SIG-M5 (cell line): ENCODE measurements around the gene NDUFA8.

Experiments used
- DNase-seq: peaks from one replicate; lab custom pipeline; 2025; lab: John Stamatoyannopoulos, UW

NDUFA8 gene

DNA sequence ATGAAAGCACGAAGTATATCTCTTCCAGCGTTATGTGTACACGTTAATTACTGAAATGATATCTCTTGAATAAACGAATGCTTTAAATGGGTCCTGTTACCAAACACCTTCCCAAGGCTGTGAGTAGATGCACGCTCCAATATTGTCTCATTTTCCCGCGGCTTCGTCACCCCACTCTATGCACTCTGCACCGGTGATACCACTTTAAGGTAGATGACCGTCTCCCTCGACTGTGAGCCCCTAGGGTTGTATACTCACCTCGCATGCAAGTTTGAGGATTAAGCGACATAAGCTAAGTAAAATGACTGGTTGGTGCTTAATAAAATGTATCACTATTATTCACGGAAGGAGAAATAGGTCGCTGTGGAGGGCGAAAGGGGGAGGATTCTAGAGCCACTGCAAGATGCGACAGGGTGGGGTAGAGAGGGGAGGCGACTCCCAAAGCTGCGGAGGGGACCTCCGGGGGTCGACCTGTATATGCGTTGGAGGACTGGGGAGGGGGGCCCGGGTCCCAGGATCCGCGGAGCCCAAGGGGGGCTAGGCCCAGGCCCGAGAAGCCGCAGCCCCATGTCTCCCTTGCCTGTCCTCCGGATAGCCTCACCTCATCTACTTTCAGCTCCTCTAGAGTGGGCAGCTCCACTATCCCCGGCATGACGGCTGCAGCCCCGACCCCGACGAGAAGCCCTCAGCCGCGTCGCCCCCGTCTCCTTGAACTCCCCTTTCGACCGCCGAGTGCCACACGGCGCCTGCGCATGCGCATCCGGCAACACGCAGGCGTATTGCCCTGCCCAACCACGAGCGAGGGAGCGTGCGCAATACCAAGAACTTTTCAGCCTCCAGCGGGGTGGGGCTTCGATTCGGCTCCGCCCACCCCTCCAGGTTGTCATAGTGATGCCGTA, at the start of gene NDUFA8, which contains the start of gene MORN5:
NDUFA8 (minus strand) TSS at position 754 of the 899 bp plus-strand sequence; CDS start at position 652, 102 bp downstream.
MORN5 (plus strand) TSS at position 883 of the 899 bp plus-strand sequence. CDS start 65 bp downstream, outside the sequence.
- DNase-seq = peak; percentile 33

DNA sequence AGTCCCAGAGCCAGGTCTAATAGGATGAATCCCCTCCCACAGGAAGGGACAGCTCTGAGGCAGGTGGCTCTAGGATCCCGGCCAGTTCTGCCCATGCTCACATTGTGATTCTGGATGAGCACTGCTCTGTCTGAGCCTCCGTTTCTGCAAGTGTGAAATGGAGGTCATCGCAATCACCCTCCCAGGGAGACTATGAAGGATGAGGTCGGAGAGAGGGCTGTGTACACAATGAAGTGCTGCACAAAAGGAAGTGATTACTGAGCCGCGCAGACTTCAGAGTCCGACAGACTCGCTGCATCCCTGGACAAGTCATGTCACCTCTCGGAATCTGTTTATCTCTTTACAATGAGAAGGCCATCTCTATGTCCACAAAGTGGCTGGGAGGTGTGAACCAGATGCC, 47.5 kb upstream of the NDUFA8 start:
- no peak for DNase-seq

DNA sequence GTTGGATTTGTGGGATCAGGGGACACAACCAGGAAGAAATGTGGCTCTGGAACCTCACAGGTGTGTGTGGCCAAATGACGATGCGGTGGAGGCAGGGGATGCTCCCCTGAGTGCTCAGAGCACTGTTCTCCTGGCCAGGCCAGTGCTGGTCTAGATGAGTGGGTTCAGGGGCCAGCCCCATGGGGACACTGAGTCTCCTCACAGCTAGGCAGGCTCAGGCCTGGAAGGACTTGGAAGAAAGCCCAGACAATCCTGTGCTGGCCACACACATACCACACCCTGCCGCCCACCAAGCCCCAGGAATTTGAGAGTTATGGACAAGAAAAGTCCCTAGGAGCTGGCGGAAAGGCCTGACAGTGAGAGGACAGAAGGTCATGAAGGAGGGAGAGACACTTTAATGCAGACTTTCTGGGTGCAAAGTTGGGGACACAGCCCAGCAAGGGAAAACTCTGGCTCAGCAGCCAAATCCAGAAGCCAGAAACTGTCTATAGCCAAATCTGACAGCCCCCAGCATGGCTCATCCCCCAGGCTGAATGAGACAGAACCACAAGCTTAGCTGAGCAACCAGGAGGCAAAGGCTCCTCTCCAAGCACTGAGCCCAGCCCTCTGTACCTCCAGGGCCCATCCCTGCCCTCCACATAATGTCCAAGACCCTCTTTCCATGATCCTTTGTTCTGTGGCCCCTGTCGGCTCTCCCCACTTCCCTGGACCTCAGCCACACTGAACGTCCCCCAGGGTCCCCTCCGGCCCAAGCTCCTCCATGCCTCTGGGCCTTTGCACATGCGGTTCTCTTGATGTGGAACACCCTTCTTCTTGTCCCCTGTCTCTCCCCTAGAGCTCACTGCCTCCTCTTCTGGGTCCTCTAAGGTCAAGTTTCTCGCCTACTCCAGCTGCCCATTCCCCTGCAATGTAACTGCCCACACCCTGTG, 46.8 kb upstream of the NDUFA8 start:
- no peak for DNase-seq

DNA sequence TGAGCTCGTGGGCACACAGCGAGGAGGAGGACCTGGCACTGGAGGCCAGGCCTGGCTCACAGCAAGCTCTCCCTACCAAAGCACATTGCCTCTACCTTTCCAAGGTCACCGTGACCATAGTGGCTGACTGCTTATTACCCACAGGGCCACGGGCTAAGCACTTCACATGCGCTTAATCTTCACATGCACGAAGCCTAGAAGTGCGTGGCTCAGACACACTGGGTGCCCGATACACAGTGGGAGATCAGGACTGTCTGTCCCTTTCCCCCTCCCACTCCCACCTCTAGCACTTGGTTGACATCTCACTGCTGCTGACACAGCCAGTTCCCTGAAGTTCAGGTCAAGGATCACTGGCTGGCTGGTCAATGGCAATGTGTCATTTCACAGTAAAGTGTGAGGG, 45.6 kb upstream of the NDUFA8 start:
- DNase-seq = no peak

DNA sequence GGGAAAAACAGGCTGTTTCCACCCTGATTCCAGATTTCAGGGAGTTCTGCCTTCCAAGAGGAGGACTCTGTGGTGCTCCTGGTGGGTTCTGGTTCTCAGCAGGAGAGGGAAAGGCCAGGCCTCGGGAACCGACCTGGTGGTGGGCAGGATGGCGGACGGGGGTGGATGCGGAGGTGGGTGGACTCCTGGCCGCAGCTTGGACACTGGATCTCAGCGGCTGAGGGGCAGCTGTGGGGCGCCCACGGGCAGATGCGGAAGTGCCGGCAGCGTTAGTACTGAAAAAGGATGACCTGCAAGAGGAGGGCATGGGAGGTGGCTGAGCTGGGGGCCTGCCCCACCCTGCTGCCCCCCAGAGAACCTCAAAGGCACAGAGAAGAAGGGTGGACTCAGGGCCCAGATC, 44.9 kb upstream of the NDUFA8 start:
- no peak for DNase-seq

DNA sequence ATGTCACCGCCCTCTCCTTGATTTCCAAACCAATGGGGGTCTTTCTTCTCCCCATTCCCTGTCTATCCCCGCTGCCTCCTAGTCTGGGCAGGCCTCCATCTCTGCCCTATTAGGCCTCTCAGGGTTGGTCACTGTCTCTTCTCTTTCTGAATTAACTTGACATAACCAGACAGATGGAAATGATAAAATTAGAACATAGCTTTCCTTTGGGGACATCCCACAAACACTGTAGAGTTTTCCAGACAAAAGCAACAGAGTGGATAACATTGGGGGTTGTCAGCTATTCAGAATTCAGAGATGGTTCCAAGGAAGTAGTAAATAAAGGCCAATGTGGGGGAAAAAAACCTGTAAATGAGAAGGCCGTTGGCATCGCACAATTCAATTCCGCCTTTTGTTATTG, 44.5 kb upstream of the NDUFA8 start:
- DNase-seq = no peak

DNA sequence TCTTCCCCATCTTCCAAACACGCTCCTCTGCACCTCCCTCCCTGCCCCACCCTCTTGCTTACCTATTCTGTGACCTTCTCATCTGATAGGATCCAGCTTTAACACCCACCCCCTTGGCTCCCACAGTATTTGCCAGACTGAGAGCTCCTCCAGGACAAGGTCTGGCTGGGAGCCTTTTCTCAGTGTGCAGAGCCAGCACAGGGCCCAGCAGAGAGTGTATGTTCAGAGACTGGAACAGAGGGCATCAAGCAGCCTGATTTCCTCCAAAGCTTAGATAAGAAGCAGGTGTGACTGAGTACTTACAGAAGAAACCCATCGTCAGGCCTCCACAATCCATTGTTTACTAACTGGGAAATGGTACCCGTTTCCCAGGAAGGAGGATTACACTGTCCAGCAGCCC, 42.5 kb upstream of the NDUFA8 start:
- DNase-seq = no peak

DNA sequence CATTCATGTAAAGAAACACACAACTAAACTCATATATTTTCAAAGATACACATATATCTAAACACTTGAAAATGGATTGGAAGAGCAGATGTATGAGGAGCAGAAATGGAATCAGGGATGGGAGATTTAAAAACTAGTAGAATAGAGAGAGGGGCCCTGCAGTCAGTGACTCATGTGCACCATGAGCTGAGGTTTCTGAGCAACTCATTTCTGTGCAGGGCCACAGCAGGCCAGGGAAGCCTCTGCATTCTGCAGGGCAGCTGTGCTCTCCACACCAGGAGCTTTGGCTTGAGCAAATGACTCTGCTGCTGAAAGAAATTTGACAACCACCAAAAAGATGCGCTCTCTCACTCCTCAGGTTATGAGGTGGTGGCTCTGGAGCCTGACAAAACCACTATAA, 42.1 kb upstream of the NDUFA8 start:
- DNase-seq = no peak

DNA sequence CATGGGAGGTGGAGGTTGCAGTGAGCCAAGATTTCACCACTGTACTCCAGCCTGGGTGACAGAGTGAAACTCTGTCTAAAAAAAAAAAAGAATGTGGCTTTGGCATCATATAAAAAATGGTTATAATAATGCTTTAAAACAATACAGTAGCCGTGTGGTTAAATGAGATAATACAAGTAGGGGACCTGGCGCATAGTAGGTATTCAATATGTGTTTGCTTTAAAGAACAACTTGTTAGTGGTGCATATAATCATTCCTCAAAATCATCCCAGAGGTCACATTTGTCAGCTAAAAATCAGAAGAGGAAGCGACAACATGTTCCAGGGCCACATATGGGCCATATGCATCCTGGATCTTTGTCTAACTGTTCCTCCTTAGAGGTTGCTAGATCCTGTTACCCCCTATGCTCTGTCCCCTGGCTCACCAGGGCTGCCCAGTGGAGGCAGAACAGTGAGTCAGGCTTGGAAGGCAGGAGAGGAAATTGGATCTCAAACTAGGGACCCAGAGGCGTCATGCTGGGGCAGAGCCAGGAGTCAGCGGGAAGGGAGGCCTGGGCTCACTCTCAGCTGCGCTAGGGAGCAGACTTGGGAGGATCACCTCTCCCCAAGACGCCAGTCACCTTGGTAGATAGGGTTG, 41.5 kb upstream of the NDUFA8 start:
- no peak for DNase-seq

DNA sequence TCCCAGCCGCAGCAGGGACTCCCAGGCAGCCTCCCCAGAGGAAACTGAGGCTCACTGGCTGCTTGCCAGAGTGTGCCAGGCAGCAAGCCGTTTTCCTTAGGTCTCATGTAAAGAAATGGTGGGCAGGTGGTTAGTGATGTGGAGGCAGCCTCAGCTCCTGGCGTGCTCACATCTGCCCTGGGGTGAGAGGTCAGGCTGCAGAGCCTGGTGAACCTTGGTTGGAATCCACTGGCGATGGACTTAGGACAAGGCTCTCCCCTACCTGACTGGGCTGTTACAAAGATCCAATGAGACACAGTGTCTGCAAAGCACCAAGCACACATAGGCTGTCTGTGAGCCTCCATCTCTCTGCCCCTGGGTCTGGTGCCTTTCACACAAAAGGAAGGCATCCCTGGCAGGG, 38.3 kb upstream of the NDUFA8 start:
- no peak for DNase-seq

DNA sequence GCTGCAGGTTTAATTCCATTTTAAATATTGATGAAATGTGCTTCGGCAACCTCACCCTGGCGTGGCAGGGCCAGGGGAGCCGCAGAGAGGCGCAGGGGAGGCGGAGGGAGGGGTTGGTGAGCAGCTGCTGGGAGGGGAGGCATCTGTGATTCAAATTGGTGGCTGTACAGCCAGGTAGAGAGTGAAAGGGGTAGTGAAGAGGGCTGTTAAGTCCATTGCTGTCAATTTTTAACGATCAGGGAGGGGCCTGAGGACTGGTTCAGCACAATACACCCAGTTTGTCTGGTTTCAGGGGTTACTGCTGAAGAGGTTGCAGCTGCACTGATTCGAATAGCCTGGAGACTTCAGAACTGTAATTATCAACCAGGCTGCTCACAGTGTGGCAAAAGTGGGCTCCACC, 37.8 kb upstream of the NDUFA8 start:
- DNase-seq = no peak

DNA sequence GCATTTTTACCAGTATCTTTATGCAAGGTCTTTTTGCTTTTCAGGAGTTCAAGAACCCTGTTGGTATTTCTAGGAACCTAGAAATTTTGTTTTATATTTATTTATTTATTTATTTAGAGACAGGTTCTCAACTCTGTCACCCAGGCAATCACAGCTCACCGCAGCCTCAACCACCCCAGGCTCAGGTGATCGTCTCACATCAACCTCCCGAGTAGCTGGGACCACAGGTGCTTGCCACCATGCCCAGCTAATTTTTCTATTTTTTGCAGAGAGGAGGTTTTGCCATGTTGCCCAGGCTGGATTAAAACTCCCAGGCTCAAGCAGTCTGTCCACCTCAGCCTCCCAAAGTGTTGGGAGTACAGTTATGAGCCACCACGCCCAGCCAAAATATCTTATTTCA, 36.3 kb upstream of the NDUFA8 start:
- no peak for DNase-seq

DNA sequence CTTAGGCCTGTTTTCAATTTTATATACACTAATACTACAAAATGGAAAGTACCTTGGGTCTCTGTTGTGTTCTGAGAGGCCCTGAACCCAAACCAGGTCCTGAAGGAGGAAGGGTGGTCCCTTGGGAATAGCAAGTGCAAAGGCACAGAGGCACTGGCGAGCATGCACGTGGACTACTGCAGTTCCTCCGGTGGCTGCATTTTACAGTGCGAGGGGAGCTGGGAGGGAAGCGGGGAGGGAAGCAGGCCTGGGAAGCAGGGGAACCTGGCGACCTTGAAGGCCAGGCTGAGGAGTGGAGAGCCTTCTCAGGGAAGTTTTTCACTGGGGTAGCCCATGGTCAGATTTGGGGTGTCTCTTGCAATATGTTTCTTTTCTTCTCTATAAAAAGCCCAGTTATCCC, 34.1 kb upstream of the NDUFA8 start:
- no peak for DNase-seq

DNA sequence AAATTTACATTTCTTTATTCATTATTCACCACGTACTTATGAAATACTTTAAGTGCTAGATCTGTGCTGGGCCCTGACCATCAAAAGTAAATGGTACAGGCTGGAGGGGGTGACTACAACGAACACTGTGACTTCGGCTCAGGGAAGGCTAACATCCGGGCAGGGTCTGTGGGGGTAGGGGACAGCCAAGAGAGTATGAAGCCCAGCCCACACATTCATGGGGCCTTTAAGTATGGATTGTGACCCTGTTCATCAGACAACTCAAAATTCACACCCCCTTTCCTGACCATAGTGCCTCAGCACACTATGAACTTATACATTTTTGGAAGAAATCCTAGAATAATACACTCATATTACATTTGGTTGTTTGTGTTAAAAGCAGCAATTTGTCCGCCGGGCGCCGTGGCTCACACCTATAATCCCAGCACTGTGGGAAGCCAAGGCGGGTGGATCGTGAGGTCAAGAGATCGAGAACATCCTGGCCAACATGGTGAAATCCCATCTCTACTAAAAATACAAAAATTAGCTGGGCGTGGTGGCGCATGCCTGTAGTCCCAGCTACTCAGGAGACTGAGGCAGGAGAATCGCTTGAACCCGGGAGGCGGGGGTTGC, 33.4 kb upstream of the NDUFA8 start:
- no peak for DNase-seq

DNA sequence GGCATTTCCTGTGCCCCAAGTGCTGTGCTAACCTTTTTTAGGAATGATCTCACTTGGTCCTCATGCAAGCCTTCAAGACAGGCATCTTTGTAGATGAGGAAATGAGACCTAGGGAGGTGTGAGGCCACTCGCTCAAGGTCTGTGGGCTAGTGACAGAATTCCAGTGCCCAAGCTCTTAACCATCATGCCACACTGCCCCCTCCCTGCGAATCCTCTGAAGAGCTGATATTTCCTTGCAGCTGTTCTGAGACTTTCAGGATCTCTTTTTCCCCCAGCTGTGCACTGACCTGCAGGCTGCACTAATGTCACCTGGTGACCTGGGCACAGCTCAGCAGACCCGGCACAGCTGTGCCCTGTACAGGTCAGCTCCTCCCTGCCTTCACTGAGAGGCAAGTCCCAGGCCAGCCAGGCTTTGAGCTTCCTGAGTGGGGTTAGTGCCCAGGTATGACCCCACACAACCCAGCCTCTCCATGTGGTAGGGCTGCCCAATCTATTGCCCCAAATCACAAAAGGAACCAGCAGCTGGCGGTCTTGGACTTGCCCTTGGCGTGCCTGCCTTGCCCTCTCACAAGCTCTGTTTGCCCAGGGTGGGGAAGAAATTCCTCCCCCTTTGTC, 32.8 kb upstream of the NDUFA8 start:
- no peak for DNase-seq

DNA sequence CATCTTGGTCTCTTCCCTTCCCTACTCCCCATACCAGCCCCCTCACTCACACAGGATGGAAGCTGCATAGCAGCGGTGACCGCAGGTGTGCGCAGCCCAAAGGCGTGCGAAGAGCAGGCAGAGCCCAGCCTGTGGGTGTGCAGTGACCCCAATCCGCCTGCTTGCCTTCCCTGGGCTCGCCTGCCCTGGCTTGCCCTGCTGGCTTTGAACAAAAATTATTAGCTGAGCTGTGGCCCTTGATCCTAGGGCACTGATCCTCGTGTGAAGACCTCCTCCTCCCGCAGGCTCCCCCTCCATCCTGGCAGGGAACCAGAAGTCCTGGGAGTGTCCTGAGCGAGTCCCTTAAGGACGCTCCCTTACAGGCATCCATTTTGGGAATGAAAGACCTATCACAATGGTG, 32.0 kb upstream of the NDUFA8 start:
- DNase-seq = no peak

DNA sequence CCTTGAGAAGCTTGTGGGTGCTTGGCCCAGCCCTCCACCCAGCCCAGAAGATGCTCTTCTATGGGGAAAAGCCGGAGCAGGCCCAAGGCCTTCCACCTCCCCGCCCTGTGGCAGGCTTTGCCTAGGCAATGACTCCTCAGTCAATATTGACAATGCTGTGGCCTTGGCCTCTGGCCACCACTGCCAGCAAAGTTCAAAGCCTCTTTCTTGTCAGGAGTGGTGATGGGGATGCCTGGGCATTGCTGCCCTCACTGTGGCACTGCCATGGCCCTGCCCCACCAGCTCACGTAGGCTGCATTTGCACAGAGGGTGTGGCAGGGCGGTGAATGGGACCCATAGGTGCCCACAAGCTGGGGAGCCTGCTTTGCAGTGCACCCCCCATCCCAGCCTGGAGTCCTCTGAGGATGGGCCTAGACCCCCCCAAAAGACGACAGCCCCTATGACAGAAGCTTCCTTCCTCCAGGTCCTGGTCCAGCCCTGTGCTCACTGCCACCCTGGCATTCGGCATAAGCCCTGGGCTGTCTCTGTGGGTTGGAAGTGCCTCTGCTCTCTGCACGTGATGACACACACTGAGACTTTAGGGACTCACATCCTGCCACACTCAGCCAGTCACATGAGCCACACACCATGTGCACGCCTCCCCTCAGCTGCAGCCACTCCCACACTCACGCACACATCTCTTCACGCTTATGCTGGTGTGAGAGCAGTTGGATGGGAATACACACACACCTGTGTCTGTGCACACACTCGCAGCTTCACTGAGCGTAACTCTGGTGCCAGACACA, 31.2 kb upstream of the NDUFA8 start:
- DNase-seq = no peak

DNA sequence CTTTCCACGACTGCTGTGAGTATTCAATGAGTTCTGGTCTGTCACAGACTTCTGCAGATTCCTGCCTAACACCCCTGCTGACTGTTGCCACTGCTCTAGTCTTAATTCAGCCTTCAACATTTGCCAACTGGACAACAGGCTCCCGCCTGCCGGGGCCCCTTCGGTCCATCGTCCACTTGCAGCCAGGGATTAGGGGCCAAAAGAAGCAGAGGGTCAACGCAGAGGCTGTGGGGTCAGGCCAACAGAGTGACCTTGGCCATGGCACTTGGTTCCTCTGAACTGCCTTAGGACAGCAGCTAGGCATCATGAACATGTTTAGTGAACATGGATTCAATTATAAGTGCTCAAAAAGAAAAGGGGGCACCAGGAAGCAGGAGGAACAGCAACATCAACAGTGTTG, 28.8 kb upstream of the NDUFA8 start:
- DNase-seq = no peak

DNA sequence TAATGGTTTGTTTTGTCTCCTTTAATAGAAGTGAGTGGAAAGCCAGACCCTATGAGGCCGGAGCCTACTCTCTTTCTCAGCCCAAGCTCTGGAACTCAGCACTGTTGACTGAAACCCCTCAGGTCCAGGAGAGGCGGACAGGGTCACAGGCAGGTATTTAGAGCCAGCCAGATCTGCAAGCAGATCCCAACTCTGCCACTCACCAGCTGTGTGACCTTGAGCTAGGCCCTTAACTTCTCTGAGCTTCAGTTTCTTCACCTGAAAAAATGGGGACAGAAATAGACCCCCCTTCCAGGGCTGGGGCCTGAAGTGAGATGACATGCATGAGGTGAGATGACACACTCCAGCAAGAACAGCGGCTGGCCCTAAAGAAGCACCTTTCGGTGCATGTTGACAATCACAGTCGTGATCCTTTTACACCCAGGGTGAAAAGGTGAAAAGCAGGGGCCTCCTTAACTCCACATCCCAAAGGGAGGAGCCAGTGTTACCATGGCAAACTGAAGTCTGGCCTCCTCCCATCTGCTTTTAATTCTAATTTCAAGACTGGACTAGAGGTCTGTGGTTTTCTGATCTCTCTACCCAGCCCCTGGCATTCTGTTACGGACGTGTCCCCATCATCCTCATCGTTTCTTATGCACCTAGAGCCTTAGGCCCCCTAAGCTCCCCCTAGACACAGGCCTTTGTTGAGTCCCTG, 27.3 kb upstream of the NDUFA8 start:
- no peak for DNase-seq

DNA sequence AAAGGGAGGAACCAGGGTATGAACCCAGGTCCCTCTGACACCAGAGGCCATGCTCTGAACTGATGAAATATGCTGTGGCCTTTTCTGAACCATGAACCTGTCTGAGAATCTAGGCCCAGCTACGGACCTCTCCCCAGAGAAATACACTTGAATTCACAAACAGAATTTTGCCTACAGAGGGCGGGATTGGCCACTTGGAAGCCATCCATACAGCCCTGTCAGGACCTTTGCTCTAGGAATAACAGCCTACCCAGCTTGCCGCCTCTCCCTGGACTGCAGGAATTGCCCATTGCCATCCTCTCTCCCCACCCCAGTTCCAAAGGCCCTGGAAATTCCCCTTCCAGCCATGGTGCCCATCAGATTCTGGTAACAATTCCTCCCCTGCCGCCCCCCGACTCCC, 26.7 kb upstream of the NDUFA8 start:
- no peak for DNase-seq
